HG02840 (cell line): ENCODE measurements around the gene FTL.
"Not testable (repeated sequence)": the region's sequence is repeated elsewhere in the genome, so short reads cannot be mapped to it uniquely, and the experiment has no call there.

Experiments used
- ATAC-seq: cut with Tn5 transposase; IDR thresholded peaks from one replicate; pipeline ENCODE4 v1.9.1; 2021; ENCODE audit warnings: mild to moderate bottlenecking, moderate library complexity, moderate number of reproducible peaks; ENCODE audit not compliant: unreplicated experiment, low FRiP score

Gene FTL

DNA sequence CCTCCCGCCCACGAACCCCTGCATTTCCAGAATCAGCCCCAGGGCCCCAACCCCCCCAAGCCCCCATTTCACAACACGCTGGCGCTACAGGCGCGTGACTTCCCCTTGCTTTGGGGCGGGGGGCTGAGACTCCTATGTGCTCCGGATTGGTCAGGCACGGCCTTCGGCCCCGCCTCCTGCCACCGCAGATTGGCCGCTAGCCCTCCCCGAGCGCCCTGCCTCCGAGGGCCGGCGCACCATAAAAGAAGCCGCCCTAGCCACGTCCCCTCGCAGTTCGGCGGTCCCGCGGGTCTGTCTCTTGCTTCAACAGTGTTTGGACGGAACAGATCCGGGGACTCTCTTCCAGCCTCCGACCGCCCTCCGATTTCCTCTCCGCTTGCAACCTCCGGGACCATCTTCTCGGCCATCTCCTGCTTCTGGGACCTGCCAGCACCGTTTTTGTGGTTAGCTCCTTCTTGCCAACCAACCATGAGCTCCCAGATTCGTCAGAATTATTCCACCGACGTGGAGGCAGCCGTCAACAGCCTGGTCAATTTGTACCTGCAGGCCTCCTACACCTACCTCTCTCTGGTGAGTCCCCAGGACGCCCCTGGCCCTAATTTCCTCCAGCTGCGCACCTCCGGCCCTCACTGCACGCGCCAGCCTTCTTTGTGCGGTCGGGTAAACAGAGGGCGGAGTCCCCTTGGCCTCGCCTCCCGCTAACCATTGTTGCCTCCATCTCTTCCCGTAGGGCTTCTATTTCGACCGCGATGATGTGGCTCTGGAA, at the start of gene FTL:
FTL (plus strand) TSS at position 270 of the 766 bp plus-strand sequence; CDS start at position 469, 199 bp downstream.
- peak; percentile 53 for ATAC-seq

DNA sequence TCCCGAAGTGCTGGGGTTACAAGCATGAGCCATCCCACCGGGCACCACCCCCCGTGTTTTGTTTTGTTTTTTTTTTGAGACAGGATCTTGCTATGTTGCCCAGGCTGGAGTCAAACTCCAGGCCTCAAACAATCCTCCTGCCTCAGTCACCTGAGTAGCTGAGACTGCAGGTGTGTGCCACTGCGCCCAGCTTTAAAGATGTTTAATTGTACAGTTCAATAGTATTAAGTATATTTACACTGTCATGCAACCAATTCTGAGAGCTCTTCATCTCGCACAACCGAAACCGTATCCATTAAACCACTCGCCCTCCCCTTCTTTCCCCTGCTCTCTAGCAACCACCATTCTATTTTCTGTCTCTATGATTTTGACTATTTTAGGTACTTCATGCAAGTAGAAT, 49.4 kb upstream of the FTL start:
- ATAC-seq, result no peak

DNA sequence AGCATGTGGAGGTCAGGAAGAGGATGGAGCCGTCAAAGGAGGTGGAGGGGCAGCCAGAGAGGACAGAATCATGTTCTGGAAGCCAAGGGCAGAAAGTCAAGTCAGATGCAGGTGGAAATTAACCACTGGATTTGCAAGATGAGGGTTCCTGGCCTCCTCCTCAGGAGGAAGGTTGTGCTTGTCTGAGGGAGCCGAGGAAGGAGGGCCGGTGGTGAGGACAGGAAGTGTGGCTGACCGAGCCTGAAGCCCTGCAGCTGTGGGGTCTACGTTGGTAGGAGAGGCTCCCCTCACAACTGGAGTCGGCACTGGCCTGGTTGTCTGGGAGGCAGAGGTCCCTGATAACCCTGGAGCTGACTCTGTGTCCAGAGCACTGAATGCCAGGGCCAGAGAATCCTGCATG, 47.0 kb upstream of the FTL start:
- ATAC-seq, result no peak

DNA sequence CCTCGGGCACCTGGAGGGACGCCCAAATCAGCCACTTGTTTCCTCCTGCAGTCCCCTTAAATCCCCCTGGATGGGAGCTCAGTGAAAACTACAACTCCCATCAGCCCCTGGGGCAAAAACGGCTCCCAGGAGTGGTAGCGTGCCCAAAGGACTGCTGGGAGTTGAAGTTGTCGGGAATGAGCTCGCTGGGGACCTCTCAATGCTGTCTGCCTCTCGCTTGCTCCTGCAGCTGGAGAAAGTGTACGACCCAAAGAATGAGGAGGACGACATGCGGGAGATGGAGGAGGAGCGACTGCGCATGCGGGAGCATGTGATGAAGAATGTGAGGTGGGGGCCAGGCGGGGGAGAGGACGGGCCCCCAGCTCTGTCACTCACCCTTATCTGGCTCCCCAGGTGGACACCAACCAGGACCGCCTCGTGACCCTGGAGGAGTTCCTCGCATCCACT, 46.3 kb upstream of the FTL start:
- no peak for ATAC-seq

- ATAC-seq, result not testable (repeated sequence)
Observed at GRCh38 chr19:48919271-48919670, 45.8 kb upstream of the FTL start.

DNA sequence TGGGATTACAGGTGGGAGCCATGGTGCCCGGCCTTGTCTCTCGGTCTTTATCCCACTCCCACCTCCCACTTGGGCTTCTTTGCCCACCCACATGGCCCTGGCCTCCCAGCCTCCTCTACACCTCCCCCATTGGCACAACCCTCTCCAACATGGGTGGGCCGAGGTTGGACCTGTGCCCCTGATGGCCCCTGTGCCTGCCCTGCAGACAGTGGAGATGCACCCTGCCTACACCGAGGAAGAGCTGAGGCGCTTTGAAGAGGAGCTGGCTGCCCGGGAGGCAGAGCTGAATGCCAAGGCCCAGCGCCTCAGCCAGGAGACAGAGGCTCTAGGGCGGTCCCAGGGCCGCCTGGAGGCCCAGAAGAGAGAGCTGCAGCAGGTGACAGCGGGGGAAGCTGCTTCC, 44.2 kb upstream of the FTL start:
- no peak for ATAC-seq

- no peak for ATAC-seq
Observed at GRCh38 chr19:48921721-48922500, 43.2 kb upstream of the FTL start.

DNA sequence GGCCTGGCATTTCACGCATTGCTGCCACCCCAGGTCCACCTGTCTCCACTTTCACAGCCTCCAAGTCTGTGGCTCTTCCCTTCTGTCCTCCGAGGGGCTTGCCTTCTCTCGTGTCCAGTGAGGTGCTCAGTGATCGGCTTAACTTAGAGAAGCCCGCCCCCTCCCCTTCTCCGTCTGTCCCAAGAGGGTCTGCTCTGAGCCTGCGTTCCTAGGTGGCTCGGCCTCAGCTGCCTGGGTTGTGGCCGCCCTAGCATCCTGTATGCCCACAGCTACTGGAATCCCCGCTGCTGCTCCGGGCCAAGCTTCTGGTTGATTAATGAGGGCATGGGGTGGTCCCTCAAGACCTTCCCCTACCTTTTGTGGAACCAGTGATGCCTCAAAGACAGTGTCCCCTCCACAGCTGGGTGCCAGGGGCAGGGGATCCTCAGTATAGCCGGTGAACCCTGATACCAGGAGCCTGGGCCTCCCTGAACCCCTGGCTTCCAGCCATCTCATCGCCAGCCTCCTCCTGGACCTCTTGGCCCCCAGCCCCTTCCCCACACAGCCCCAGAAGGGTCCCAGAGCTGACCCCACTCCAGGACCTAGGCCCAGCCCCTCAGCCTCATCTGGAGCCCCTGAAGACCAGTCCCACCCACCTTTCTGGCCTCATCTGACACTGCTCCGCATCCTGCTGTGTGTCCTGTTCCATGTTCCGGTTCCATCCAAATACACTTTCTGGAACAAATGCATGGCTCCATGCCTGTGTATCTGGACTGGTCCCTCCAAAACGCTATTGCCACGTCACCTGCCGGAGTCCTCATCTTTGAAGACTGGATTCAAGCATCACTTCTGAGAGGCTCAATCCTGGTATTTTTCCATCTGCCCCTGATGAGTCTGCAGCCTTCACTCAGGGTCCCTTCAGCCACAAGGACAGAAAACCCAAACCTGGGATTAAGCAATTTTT, 42.3 kb upstream of the FTL start:
- no peak for ATAC-seq

- ATAC-seq, result no peak
Observed at GRCh38 chr19:48925240-48925843, 39.8 kb upstream of the FTL start.

GRCh38 chr19:48925890-48926289, 39.2 kb upstream of the FTL start:
- not testable (repeated sequence) for ATAC-seq

- no peak for ATAC-seq
Observed at GRCh38 chr19:48926909-48927308, 38.2 kb upstream of the FTL start.

- ATAC-seq, result not testable (repeated sequence)
Observed at GRCh38 chr19:48927692-48928091, 37.4 kb upstream of the FTL start.

DNA sequence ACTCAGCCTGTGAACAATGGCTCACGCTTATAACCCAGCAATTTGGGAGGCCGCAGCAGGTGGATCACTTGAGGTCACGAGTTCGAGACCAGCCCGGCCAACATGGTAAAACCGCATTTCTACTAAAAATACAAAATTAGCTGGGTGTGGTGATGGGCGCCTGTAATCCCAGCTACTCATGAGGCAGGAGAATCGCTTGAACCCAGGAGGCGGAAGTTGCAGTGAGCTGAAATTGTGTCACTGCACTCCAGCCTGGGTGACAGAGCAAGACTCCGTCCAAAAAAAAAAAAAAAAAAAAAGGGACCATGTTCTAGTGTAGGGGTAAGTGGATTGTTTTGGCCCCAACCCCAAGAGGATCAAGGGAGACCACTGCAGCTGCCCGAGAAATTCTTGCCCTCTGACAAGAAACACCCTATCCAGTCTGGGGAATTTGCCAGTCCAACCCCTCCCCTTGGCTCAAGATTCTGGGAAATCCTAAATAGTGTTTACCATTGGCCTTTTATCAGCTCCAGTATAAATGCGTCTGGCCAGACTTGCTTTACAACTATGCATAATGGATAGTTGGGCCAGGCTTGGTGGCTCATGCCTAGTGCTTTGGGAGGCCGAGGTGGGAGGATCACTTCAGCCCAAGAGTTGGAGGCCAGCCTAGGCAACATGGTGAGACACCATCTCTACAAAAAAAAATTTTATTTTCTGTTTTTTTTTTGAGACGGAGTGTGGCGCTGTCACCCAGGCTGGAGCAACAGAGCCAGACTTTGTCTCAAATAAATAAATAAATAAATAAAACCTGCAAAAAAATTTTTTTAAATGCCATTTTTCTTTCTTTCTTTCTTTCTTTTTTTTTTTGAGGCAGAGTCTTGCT, 36.7 kb upstream of the FTL start:
- no peak for ATAC-seq

- no peak for ATAC-seq
Observed at GRCh38 chr19:48933382-48933932, 31.7 kb upstream of the FTL start, which contains the start of gene DHDH. Gene DHDH (plus strand): TSS chr19:48933699. CDS start chr19:48933722, 23 bp downstream.

DNA sequence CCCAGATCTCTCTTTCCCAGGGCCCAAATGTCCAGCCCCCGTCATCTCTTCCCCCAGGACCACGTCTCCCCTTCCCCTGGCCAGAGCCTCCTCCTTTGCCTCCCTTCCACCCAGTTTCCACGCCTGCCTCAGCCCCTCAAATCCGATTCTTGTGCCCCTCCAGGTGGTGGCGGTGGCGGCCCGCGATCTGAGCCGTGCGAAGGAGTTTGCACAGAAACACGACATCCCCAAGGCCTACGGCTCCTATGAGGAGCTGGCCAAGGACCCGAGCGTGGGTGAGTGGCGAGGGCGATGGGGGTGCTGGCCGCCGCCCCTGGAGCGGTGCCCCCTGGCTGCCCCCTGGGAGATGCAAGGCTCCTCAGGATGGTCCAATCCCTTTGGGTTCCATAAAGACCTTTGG, 30.3 kb upstream of the FTL start:
- no peak for ATAC-seq

DNA sequence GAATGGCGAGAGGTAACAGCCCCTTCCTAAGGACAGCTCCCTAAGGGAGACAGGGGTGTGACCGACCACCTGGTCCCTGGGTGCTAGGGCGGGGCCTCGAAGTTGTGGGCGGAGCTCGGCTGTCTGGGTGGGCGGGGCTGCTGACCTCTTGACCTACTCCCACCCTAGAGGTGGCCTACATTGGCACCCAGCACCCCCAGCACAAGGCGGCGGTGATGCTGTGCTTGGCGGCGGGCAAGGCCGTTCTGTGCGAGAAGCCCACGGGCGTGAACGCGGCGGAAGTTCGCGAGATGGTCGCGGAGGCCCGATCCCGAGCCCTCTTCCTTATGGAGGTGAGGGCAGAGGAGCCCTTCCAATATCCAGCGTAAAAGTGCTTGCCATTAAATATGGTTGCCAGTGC, 29.2 kb upstream of the FTL start:
- no peak for ATAC-seq

DNA sequence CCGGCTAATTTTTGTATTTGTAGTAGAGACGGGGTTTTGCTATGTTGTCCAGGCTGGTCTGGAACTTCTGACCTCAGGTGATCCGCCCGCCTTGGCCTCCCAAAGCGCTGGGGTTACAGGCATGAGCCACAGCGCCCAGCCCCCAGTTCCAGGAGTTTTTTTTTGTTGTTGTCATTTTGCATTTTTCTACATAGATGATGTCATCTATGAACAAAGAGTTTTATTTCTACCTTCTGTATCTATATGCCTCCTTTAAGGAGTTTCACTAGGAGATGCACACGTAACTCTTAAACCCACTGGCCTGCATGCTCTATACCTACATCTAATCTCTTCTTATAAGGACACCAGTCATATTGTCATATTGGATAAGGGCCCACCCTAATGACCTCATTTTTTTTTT, 26.9 kb upstream of the FTL start:
- no peak for ATAC-seq

DNA sequence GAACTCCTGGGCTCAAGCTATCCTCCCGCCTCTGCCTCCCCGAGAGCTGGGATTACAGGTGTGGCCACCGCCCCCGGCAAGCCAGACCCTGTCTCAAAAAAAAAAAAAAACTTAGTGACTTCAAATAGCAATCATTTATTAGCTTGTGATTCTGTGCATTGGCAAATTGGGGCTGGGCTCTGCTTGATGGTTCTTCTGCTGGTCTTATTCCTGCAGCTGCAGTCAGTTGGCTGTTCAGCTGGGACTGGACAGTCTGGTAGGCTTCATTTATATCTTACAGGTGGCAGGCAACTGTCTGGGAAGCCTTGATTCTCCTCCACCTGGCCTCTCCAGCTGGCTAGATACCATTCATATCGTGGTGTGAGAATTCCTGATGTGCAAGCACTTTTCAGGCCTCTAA, 24.2 kb upstream of the FTL start:
- no peak for ATAC-seq

- ATAC-seq, result no peak
Observed at GRCh38 chr19:48943081-48943480, 22.0 kb upstream of the FTL start.
